Activated naive CD8-positive, alpha-beta T cell treated with anti-CD3 and anti-CD28 coated beads, Interleukin-2, amount 50 U/mL, for 16 hours (primary cell): Measurements from ENCODE around the gene ALDH16A1.

Source experiments
- DNase-seq: peaks from one replicate; pipeline ENCODE4 v3.0.0-alpha.2; 2020; ENCODE audit warnings: low read depth, low spot score

ALDH16A1 gene

GRCh38 chr19:49453013-49453756, at the start of gene ALDH16A1:
Gene ALDH16A1 (plus strand): TSS chr19:49453225. CDS start chr19:49453332, 107 bp downstream.
- DNase-seq, result peak; percentile 95

GRCh38 chr19:49403404-49404187, 49.4 kb upstream of the ALDH16A1 start:
- no peak for DNase-seq

- DNase-seq, result no peak
Observed at GRCh38 chr19:49407079-49407478, 45.9 kb upstream of the ALDH16A1 start.

- no peak for DNase-seq
Observed at GRCh38 chr19:49407482-49408015, 45.5 kb upstream of the ALDH16A1 start.

- no peak for DNase-seq
Observed at GRCh38 chr19:49408816-49409440, 44.1 kb upstream of the ALDH16A1 start.

GRCh38 chr19:49409441-49410029, 43.5 kb upstream of the ALDH16A1 start:
- DNase-seq, result no peak

- no peak for DNase-seq
Observed at GRCh38 chr19:49411681-49412326, 41.2 kb upstream of the ALDH16A1 start.

GRCh38 chr19:49413348-49413747, 39.7 kb upstream of the ALDH16A1 start:
- DNase-seq, result no peak

GRCh38 chr19:49414256-49414655, 38.8 kb upstream of the ALDH16A1 start:
- DNase-seq, result no peak

GRCh38 chr19:49415102-49415809, 37.8 kb upstream of the ALDH16A1 start:
- DNase-seq, result no peak

- no peak for DNase-seq
Observed at GRCh38 chr19:49415810-49416200, 37.2 kb upstream of the ALDH16A1 start.

- DNase-seq, result no peak
Observed at GRCh38 chr19:49417088-49417487, 35.9 kb upstream of the ALDH16A1 start.

GRCh38 chr19:49418511-49418910, 34.5 kb upstream of the ALDH16A1 start:
- no peak for DNase-seq

GRCh38 chr19:49419173-49419572, 33.9 kb upstream of the ALDH16A1 start:
- no peak for DNase-seq

GRCh38 chr19:49420227-49420626, 32.8 kb upstream of the ALDH16A1 start:
- DNase-seq, result no peak

GRCh38 chr19:49421039-49421877, 31.8 kb upstream of the ALDH16A1 start:
- DNase-seq, result no peak

- no peak for DNase-seq
Observed at GRCh38 chr19:49421878-49422202, 31.2 kb upstream of the ALDH16A1 start.

- DNase-seq, result no peak
Observed at GRCh38 chr19:49422407-49423070, 30.5 kb upstream of the ALDH16A1 start.
